Colonic mucosa (tissue), 4 donors: ENCODE measurements around the gene MTCL1. TPM values are rescaled to one million over a fixed set of nuclear protein-coding genes. Genes with fewer than 3 reads are reported as not detected.

Source experiments
- DNase-seq: peaks from one replicate; pipeline ENCODE4 v3.0.0-alpha.2; 2020
- H3K27ac ChIP-seq: fragments of 200-600 bp; one replicate; pipeline ENCODE4 v1.8.0; 2021
- H3K27me3 ChIP-seq: fragments of 200-600 bp; one replicate; pipeline ENCODE4 v1.8.0; 2021
- H3K36me3 ChIP-seq: fragments of 200-600 bp; one replicate; pipeline ENCODE4 v1.8.0; 2021
- H3K4me1 ChIP-seq: fragments of 200-600 bp; one replicate; pipeline ENCODE4 v1.8.0; 2021; ENCODE audit warnings: mild to moderate bottlenecking
- H3K4me3 ChIP-seq: fragments of 200-600 bp; one replicate; pipeline ENCODE4 v1.8.0; 2021
- H3K9ac ChIP-seq, 2 donors: one replicate each; pipeline ENCODE4 v1.7.0; 2013; ENCODE audit warnings: control low read depth in 2 of 2, low read depth in 2 of 2, low read length in 2 of 2
- H3K9me3 ChIP-seq: fragments of 200-600 bp; one replicate; pipeline ENCODE4 v1.8.0; 2021
- intact Hi-C: fragments of 100-400 bp; cut with DNase I; formaldehyde crosslinking; loops from one replicate; pipeline ENCODE4 v1.14.1; 2022
- total RNA-seq, 2 donors: library from RNA; stranded (reverse); fragmentation: NEBNext Ultra II Directional in 1 of 2; extraction: Animal tissue kit (Norgen Biotek cat#: 25700) in 1 of 2; gene quantifications; one replicate each; pipeline ENCODE4 v1.2.1, GENCODE V29; 2021
- TF ChIP-seq, protein P1 (sequence below): fragments of 200-600 bp; IDR thresholded peaks from one replicate; pipeline ENCODE4 v1.8.0; 2022; ENCODE audit warnings: antibody characterized with exemption, mild to moderate bottlenecking
- donor health status: healthy.
- donor health status: DM: no; HTN: no; CAD: no.
- donor health status: DM: no; HTN: no; CAD: no.

Gene MTCL1
- total RNA-seq, 2 donors from 2014 or later: 2.3 to 20.8 TPM

DNA sequence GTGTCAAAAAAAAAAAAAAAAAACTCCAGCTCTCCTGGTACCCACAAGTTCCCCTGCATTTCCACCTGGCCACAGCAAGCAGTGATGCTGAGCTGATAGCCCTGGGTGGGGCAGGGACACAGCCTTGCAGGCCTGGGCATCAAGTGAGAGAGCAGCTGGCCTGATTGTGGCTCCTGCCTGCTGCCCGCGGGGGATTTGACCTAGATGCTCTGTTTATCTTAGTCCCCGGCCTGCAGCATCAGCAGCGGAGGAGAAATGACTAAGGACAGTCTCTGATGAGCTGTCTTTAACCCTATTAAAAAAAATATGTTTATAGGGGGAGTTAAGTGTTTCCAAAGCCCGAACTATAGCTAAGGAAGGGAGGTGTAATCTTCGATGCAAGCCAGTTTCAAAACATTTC lies 102.6 kb downstream of the MTCL1 start:
- Histone ChIP-seq H3K27me3 (no peaks in the 10 kb centered on the region), H3K36me3 (no peaks in the 10 kb centered on the region), H3K27ac (no peak overlapping the region), H3K4me3 (no peak overlapping the region), H3K4me1 (no peaks in the 10 kb centered on the region), H3K9ac (no peak overlapping the region), H3K9me3 (no peaks in the 10 kb centered on the region)
- DNase-seq: no peak
- intact Hi-C loops: no loop called here
- TF ChIP-seq, protein P1, sequence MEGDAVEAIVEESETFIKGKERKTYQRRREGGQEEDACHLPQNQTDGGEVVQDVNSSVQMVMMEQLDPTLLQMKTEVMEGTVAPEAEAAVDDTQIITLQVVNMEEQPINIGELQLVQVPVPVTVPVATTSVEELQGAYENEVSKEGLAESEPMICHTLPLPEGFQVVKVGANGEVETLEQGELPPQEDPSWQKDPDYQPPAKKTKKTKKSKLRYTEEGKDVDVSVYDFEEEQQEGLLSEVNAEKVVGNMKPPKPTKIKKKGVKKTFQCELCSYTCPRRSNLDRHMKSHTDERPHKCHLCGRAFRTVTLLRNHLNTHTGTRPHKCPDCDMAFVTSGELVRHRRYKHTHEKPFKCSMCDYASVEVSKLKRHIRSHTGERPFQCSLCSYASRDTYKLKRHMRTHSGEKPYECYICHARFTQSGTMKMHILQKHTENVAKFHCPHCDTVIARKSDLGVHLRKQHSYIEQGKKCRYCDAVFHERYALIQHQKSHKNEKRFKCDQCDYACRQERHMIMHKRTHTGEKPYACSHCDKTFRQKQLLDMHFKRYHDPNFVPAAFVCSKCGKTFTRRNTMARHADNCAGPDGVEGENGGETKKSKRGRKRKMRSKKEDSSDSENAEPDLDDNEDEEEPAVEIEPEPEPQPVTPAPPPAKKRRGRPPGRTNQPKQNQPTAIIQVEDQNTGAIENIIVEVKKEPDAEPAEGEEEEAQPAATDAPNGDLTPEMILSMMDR: no peak

DNA sequence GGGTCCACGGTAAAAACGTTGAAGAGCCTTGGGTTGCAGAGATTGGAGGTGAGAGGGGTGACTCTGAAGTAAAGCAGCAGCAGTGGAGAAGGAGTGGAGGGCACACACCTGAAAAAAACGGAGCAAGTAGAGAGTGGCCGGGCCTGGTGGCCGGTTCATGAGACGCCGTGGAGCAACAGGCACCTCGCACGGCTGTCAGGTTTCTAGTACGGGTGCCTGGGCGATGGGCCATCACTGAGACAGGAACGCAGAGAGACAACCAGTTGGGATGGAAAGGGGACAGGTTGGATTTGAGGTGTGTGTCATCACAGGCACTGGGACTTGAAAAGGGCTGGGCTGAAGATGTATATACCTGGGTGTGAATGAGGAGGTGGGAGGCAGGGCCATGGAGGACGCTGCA lies 104.2 kb downstream of the MTCL1 start:
- intact Hi-C loops: no loop called here
- DNase-seq: no peak
- Histone ChIP-seq H3K27ac (no peak overlapping the region), H3K9me3 (no peaks in the 10 kb centered on the region), H3K36me3 (no peaks in the 10 kb centered on the region), H3K9ac (no peak overlapping the region), H3K4me1 (no peaks in the 10 kb centered on the region), H3K27me3 (no peaks in the 10 kb centered on the region), H3K4me3 (no peak overlapping the region)
- TF ChIP-seq, protein P1: no peak

DNA sequence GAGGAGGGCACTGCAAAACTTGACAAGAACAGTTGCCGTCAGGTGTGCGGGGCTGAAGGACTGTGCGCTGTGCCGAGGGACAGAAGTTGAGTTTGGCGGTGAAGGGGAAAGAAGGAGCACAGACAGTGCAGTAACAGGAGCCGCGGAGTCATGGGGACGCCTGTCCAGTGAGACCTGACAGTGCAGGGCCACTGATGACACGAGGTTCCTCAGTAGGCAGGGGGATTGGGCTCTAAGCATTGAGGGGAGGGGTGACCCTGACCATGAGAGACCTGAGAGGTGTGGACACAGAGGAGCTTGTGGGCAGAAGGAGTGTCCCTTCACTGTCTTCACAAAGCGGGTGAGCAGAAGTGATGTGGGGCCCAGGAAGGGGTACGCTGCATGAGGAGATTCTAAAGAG lies 104.8 kb downstream of the MTCL1 start:
- no peak overlapping the region for H3K4me3 ChIP-seq
- TF ChIP-seq, protein P1: no peak
- no peaks in the 10 kb centered on the region for H3K9me3 ChIP-seq
- no peak overlapping the region for H3K9ac ChIP-seq
- no peak overlapping the region for H3K27ac ChIP-seq
- intact Hi-C loops: no loop called here
- no peaks in the 10 kb centered on the region for H3K27me3 ChIP-seq
- no peaks in the 10 kb centered on the region for H3K36me3 ChIP-seq
- no peak for DNase-seq
- no peaks in the 10 kb centered on the region for H3K4me1 ChIP-seq

- TF ChIP-seq, protein P1: no peak
- H3K4me1 ChIP-seq: no peaks in the 10 kb centered on the region
- no peak overlapping the region for H3K4me3 ChIP-seq
- no peak overlapping the region for H3K27ac ChIP-seq
- intact Hi-C loops: no loop called here
- DNase-seq: no peak
- no peaks in the 10 kb centered on the region for H3K9me3 ChIP-seq
- no peak overlapping the region for H3K9ac ChIP-seq
- no peaks in the 10 kb centered on the region for H3K36me3 ChIP-seq
- H3K27me3 ChIP-seq: no peaks in the 10 kb centered on the region
Observed at GRCh38 chr18:8811115-8811514, 105.8 kb downstream of the MTCL1 start.

GRCh38 chr18:8812631-8813030 lies 107.3 kb downstream of the MTCL1 start:
- Histone ChIP-seq H3K9me3 (no peaks in the 10 kb centered on the region), H3K27me3 (no peaks in the 10 kb centered on the region), H3K36me3 (no peaks in the 10 kb centered on the region), H3K4me1 (no peaks in the 10 kb centered on the region), H3K9ac (no peak overlapping the region), H3K4me3 (no peak overlapping the region), H3K27ac (no peak overlapping the region)
- intact Hi-C loops: no loop called here
- no peak for DNase-seq
- TF ChIP-seq, protein P1: no peak

DNA sequence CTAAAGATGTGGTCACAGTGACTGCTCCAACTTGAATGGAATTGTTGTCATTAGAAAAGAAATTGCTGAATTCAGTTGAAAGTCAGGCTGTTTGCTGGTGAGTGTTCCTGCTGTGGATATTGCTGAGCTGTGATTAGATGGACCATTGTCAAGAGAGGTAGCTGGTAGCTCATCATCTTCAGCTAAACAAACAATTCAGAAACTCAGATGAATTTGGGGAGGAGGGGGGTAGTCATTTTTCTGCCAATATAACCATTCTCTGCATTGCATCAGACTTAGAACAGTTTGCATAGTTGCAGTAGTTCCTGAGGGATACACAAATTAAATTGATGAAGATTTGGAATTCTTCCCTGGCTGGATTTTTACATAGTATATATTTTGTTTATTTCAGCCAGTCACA lies 108.3 kb downstream of the MTCL1 start:
- DNase-seq: no peak
- Histone ChIP-seq H3K4me1 (no peaks in the 10 kb centered on the region), H3K27me3 (no peaks in the 10 kb centered on the region), H3K27ac (no peak overlapping the region), H3K9me3 (no peaks in the 10 kb centered on the region), H3K4me3 (no peak overlapping the region), H3K9ac (no peak overlapping the region), H3K36me3 (no peaks in the 10 kb centered on the region)
- intact Hi-C loops: no loop called here
- TF ChIP-seq, protein P1: no peak
